NB4 (cell line): Measurements from ENCODE around the gene TNP1.

Experiments
- POLR2A ChIP-seq: IDR thresholded peaks from 2 replicates; pipeline ENCODE4 v1.6.1; 2011; ENCODE audit warnings: mild to moderate bottlenecking; ENCODE audit not compliant: insufficient read length; ENCODE audit errors: extremely low read depth
- TF ChIP-seq, protein P1 (sequence below): IDR thresholded peaks from one replicate; pipeline ENCODE4 v1.5.1; 2012; ENCODE audit warnings: low read depth, low read length

GRCh38 chr2:216829533-216829932 is 30.3 kb downstream of the TNP1 start:
- TF ChIP-seq, protein P1, sequence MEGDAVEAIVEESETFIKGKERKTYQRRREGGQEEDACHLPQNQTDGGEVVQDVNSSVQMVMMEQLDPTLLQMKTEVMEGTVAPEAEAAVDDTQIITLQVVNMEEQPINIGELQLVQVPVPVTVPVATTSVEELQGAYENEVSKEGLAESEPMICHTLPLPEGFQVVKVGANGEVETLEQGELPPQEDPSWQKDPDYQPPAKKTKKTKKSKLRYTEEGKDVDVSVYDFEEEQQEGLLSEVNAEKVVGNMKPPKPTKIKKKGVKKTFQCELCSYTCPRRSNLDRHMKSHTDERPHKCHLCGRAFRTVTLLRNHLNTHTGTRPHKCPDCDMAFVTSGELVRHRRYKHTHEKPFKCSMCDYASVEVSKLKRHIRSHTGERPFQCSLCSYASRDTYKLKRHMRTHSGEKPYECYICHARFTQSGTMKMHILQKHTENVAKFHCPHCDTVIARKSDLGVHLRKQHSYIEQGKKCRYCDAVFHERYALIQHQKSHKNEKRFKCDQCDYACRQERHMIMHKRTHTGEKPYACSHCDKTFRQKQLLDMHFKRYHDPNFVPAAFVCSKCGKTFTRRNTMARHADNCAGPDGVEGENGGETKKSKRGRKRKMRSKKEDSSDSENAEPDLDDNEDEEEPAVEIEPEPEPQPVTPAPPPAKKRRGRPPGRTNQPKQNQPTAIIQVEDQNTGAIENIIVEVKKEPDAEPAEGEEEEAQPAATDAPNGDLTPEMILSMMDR: no peak
- no peak for TF ChIP-seq POLR2A
